Ishikawa (cell line): ENCODE data around the gene NR3C1.

ENCODE experiments used
- CREB1 ChIP-seq: IDR thresholded peaks from 2 replicates; pipeline ENCODE4 v1.6.1; 2012; ENCODE audit warnings: low read depth
- EGR1 ChIP-seq: IDR thresholded peaks from 2 replicates; pipeline ENCODE4 v1.6.1; 2012
- EP300 ChIP-seq: IDR thresholded peaks from 2 replicates; pipeline ENCODE4 v1.6.1; 2012; ENCODE audit warnings: borderline replicate concordance
- MAX ChIP-seq: IDR thresholded peaks from 2 replicates; pipeline ENCODE4 v1.6.1; 2012
- NFIC ChIP-seq: IDR thresholded peaks from 2 replicates; pipeline ENCODE4 v1.6.1; 2012
- RAD21 ChIP-seq: IDR thresholded peaks from 2 replicates; pipeline ENCODE4 v1.6.1; 2012; ENCODE audit warnings: low read depth
- TAF1 ChIP-seq: IDR thresholded peaks from 2 replicates; pipeline ENCODE4 v1.6.1; 2012; ENCODE audit warnings: low read depth, mild to moderate bottlenecking
- TEAD4 ChIP-seq: IDR thresholded peaks from 2 replicates; pipeline ENCODE4 v1.6.1; 2012

GRCh38 chr5:143399616-143400540, 3.6 kb downstream of the NR3C1 start:
- no peak for TF ChIP-seq RAD21
- no peak for TF ChIP-seq EGR1
- no peak for TF ChIP-seq EP300
- TF ChIP-seq TAF1: no peak
- TF ChIP-seq MAX: no peak
- TF ChIP-seq TEAD4: no peak
- TF ChIP-seq NFIC: no peak
- TF ChIP-seq CREB1: no peak
